Gastrocnemius medialis (tissue), 4 donors: ENCODE results near the gene FBXW4.

ENCODE experiments used
- POLR2A ChIP-seq, 2 donors: fragments of 450-650 bp; IDR thresholded peaks; one replicate each; pipeline ENCODE4 v1.6.1; 2017; ENCODE audit warnings: antibody characterized with exemption in 2 of 2, mild to moderate bottlenecking in 2 of 2, moderate library complexity in 2 of 2
- TF ChIP-seq, protein P1 (sequence below), 5 experiments: fragments of 450-650 bp in 3 of 5; fragments of 200-600 bp in 2 of 5; sonication (generic) in 2 of 5; IDR thresholded peaks in 4 of 5; conservative IDR thresholded peaks in 1 of 5; 1 replicate in 4 of 5; 2 replicates in 1 of 5; pipeline ENCODE4 v1.5.1; 2016 to 2019; ENCODE audit warnings: antibody characterized with exemption in 5 of 5, mild to moderate bottlenecking in 3 of 5, moderate library complexity in 3 of 5

DNA sequence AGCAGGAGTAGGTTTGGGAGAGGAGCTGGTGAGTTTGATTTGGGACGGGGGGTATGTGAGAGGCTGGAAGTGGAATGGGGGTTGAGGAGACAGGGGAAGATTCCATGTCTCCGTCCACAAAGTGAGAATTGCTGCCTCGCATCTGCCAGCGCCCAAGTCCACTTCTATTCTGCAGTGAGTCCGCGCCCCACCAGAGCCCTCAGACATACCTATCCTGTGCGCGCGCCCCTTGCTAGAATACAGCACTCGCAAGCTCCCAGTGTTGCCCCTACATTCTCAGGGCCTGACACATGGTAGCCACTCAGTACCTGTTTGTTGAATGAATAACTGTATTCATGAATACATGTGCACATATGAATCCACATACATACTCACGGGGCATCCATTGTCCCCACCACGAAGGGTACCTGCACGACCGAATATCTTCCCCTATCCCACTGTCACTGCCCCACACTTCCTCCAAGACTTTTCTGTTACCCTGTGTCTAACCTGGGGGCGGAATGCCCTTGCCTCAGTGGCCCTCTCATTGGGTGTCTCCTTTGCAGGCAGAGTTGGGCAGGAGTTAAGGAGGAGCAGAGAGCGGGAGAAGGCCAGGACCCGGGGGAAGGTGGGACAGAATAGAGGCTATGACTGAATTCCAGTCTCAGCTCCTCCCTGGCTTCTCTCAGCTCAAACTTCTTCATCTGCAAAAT lies 126.8 kb downstream of the FBXW4 start:
- no peak for TF ChIP-seq POLR2A (IDR thresholded peaks at IDR 0.05)
- TF ChIP-seq, protein P1, sequence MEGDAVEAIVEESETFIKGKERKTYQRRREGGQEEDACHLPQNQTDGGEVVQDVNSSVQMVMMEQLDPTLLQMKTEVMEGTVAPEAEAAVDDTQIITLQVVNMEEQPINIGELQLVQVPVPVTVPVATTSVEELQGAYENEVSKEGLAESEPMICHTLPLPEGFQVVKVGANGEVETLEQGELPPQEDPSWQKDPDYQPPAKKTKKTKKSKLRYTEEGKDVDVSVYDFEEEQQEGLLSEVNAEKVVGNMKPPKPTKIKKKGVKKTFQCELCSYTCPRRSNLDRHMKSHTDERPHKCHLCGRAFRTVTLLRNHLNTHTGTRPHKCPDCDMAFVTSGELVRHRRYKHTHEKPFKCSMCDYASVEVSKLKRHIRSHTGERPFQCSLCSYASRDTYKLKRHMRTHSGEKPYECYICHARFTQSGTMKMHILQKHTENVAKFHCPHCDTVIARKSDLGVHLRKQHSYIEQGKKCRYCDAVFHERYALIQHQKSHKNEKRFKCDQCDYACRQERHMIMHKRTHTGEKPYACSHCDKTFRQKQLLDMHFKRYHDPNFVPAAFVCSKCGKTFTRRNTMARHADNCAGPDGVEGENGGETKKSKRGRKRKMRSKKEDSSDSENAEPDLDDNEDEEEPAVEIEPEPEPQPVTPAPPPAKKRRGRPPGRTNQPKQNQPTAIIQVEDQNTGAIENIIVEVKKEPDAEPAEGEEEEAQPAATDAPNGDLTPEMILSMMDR (IDR thresholded peaks at IDR 0.05 in 4 of 5, conservative IDR thresholded peaks at IDR 0.05 in 1 of 5): no peak
